EH (cell line): ENCODE results near the gene KLK8.
"Not testable (repeated sequence)": the region's sequence is repeated elsewhere in the genome, so short reads cannot be mapped to it uniquely, and the experiment has no call there.

Experiments used
- DNase-seq: peaks from one replicate; pipeline ENCODE4 v3.0.0-alpha.2; 2015; ENCODE audit warnings: low read depth

The KLK8 gene

DNA sequence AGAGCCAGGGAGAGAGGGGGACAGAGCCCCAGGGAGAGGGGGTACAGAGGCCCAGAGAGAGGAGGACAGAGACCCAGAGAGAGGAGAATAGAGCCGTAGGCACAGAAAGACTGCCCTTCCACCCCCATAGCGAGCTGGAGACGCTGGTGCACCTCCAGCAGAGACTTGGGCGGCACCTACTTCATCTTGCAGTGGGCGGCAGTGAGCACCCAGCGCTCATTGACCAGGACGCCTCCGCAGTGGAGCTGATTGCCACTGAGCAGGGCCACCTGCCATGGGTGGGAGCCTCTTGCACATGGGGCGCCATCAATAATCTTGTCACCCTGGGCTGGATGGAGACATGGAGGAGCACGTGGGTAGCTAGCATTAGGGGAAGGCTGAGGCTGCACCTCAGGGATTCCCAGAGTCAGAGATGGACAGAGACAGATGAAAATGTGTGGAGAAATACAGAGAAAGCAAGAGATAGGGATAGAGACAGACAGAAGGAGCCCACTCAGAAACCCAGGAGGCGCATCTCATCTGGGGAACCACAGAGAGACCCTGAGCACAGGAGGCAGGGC lies 19.7 kb downstream of the KLK8 start:
- no peak for DNase-seq

DNA sequence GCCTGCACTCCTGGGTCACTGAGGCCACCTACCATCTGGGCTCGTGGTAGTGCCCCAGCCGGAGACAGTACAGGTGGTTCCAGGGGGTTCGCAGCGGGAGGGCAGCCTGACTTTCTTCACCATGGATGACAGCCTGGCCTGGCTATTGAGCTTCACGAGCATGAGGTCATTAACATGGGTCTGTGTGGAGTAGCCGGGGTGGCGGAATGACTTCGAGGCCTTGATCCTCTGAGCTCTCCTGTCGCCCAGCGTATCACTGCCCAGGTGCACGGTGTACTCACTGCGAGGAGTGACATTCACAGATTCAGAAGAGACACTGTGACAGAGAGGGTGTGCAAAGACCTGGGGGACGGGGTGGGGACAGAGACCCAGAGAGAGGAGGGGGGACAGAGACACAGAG lies 21.2 kb downstream of the KLK8 start:
- no peak for DNase-seq

DNA sequence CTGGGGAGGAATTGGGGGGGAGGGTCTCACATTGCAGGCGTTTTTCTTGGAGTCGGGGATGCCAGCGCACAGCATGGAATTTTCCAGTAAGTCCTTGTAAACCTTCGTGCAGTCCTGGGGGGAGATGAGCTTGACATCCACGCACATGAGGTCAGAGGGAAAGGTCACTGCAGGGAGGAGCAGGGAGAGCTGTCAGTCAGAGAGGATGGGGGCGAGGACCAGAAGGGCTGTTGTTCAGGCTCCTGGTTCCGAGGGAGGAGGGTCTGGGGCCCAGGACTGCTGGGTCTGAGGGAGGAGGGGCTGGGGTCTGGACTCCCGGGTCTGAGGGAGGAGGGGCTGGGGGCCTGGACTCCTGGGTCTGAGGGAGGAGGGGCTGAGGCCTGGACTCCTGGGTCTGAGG lies 21.6 kb downstream of the KLK8 start:
- no peak for DNase-seq

DNA sequence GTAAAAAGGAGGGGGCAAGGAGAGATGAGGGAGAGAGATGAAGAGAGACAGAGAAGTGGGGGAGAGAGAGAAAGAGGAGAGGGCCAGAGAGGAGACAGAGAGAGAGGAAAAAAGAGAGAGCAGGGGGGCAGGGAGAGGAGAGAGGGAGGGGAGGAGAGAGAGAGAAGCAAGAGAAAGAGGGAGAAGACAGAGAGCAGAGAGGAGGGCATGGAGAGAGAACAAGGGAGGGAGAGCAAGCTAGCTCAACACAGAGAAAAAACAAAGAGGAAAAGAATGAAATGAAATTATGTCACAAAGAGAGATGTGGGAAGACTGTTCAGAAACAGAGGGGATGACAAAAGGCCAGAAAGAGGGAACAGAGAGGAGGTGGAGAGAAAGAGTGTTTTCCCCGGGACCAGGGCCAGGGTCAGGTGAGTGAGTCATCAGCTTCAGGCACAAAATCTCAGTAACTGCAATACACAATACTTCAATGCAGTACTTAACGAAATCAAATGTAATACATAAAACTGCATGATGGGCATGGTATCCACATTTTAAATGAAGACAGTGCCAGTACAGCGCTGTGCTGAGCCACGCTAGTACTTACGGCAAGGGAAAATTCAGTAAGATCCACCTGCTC lies 22.5 kb downstream of the KLK8 start:
- DNase-seq, result no peak

DNA sequence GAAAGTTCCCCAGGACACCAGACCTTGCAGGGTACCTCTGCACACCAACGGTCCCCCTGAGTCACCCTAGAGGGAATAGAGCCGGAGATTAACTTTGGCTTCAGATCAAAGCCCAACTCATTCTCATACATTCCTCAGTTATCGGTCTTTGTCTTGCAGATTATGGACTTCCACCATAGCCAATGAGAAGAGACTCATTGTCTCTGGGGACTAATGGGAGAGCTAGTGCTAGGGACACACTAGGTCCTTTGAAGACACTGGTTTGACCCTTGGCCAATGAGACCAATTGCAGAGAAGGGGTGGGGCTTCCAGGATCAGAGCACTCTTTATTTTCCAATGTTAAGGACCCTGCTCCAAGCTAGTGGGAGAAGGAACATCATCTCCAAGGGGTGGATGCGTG lies 23.8 kb downstream of the KLK8 start:
- no peak for DNase-seq

DNA sequence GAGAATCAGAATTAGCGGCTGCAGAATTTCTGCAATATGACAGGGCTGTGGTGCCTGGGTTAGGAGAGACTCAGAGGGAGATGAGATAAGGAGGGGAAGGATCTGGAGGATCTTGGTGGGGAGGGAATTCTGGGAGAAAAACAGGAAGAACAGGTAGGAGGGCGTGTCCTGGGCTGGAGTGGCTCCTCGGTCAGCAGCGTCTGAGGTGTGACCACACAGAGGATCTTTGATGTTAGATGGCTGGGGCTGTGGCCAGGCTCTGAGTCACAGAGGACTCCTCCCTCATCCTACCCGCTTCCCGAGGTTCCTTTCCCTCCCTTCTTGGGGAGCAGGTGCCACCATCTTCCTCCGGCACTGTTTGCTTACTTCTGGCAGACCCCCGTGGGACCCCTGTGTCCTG lies 25.6 kb downstream of the KLK8 start:
- no peak for DNase-seq

DNA sequence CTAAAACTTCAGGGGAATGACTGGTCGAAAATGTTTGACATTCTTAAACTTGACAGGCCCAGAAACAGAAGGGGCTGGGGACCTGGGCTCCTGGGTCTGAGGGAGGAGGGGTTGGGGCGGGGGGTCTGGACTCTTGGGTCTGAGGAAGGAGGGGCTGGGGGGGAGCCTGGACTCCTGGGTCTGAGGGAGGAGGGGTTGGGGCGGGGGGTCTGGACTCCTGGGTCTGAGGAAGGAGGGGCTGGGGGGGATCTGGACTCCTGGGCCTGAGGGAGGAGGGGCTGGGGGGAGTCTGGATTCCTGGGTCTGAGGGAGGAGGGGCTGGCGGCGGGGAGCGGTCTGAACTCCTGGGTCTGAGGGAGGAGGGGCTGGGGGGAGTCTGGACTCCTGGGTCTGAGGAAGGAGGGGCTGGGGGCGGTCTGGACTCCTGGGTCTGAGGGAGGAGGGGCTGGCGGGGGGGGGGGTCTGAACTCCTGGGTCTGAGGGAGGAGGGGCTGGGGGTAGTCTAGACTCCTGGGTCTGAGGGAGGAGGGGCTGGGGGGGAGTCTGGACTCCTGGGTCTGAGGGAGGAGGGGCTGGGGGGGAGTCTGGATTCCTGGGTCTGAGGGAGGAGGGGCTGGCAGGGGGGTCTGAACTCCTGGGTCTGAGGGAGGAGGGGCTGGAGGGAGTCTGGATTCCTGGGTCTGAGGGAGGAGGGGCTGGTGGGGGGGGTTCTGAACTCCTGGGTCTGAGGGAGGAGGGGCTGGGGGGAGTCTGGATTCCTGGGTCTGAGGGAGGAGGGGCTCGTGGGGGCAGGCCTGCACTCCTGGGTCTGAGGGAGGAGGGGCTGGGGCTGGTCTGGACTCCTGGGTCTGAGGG lies 26.5 kb downstream of the KLK8 start:
- DNase-seq, result no peak

DNA sequence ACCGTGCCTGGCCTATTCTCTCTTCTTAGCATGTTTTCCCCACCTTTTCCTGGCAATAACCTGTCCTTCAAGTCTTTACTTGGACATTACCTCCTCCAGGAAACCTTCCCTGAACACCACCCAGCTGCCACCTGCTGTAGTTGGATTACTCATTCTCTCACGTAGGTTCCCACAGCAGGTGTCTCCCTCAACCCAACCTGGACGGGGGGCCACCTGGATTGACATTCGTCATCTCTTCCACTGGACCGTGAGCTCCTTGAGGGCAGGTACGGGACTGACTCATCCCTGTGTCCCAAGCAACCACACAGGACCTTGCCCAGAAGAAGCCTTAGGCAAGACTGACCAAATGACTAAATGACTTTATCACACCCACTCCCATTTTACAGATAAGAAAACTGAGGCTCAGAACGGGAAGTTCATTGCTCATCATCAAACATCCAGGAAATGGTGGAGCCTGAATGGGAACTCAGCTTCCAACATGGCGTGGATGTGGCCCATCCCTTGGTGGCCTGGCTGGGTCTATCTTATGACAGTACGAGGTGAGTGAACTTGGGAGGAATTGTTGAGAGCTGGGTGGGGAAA lies 28.5 kb downstream of the KLK8 start:
- no peak for DNase-seq

DNA sequence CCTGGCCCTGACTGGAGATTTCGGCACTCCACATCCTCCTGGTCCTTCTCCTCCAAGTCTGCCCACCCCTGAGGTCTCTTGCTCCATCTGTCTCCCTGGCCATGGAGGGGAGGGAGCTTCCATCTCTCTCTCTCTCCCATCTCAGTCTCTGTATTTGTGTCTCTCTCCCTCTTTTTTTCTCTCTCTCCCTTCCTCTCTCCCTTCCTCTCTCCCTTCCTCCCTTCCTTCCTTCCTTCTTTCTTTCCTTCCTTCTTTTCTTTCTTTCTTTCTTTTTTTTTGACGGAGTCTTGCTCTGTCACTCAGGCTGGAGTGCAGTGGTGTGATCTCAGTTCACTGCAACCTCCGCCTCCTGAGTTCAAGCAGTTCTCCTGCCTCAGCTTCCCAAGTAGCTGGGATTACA lies 31.6 kb downstream of the KLK8 start:
- DNase-seq, result not testable (repeated sequence)

DNA sequence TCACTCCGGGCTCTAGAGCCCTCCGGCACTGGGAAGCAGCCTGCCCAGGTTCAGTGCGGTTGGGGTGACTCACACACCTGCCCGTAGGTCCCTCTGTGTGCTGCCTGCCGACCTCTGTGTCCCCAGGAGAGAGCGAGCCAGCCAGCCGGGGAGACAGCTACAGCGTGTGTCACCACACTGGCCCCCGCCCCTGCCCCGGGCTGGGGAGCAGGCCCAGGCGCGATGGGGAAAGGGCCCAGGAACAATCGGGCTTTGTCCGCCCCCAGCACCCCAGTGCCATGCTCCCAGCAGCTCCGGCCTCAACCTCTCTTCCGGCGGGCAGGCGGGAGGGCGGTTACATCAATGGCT lies 32.0 kb downstream of the KLK8 start, which contains the start of gene KLK6:
Gene KLK6, minus strand, starts transcription at position 179 of the 348 bp plus-strand sequence. CDS start 1,487 bp downstream, outside the sequence.
- DNase-seq, result no peak

DNA sequence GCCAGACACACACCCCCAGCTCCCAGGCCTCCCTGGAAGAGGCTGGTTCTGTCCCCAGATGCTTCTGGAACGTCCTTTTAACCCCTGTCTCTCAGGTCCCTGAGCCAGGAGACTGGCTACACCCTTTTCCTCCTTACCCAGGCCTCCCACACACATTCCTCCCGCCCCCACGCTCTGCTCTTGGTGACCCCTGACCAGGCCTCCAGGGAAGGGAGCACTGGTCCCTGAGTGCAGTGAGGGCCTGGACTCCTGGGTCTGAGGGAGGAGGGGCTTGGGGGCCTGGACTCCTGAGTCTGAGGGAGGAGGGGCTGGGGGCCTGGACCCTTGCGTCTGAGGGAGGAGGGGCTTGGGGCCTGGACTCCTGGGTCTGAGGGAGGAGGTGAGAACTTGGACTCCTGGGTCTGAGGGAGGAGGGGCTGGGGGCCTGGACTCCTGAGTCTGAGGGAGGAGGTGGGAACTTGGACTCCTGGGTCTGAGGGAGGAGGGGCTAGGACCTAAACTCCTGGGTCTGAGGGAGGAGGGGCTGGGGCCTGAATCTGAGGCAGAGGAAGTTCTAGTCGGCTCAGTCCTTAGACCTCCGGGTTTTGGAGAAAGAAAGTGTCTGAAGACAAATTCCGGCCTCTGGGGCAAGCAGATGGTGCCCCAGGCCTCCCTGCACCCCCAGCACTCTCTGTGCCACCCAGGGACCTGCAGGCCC lies 32.5 kb downstream of the KLK8 start:
- DNase-seq, result no peak

DNA sequence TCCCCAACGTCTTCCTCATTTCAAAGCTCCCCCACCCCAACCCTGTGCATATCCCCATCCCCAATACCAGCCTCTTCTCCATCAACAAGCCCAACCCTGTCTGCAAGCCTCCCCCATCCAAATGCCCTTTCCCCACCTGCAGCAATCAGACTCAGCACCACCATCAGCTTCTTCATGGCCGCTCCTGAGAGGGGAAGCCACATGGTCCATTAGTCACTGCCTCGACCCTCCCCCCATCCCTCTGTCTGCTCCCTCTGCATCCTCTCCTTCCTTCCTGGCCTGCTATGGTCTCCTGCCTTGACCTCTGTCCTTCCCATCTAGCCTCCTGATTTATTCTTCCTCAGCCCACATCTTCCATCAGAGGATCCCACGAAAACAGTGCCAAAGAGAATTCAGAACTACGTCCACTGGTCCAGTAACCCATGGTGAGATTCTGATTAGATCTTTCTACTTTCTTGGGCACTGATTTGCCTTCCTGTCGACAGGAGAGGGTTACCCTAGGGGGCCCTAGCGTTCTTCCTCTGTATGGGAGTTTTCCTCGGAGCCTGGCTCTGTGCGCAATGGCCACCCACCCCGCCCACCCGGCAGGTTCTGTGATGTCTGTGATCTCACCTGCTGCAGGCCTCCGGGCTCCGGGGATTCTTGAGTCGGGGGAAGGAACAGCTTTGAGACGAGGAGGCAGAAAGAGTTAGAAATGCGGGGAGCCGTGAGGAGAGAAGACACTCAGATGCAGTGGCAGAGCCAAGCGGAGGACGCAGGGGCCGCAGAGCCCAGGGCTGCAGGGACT lies 33.3 kb downstream of the KLK8 start:
- DNase-seq, result no peak

DNA sequence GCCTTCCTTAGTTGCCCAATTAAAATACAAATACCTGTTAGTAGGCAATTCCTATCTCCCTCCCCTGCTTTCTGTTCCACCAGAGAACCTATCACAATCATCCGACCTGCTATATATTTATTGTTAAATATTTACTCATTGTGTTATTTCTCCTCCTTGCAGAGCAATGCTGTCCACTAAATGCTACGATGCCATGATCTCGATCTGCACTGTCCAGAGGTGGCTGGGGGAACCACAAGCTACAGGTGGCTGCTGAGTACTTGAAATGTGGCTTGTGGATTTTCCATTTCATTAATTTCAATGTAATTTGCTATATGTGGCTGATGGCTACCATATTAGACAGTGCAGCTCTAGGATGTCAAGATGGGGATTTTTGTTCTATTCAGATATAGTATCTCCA lies 37.1 kb downstream of the KLK8 start:
- no peak for DNase-seq

DNA sequence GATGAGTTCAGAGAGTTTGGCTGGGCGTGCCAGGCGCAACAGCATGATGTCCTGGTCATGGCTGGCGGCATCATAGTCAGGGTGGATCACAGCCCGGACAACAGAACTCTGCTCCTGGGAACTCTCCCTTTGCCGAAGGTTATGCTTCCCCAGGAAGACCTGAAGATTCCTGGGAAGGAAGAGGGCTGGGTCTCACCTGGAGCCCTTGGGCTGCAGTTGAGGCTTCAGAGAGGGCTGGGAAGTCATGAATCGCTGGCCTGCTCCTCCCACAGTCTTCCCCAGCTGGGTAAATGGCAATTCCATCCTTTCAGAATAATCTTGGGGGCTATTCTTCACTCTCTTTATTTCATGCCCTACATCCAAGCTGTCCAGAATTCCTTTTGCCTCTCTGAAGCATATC lies 38.0 kb downstream of the KLK8 start:
- DNase-seq, result no peak

DNA sequence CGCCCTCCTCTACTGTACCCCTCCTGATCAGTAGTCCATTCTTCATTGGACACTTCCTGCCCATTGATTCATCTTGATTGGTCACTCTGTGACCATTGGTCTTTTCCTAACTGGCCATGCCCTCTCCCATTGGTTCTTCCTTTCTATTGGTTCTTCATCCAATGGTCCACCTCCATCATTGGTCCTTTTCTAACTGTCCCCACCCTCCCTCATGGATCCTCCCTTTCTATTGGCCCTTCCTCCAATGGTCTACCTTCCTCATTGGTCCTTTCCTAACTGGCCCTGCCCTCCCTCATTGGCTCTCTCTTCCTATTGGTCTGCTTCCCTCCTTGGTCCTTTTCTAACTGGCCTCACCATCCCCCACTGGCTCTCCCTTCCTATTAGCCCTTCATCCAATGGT lies 39.2 kb downstream of the KLK8 start:
- no peak for DNase-seq

DNA sequence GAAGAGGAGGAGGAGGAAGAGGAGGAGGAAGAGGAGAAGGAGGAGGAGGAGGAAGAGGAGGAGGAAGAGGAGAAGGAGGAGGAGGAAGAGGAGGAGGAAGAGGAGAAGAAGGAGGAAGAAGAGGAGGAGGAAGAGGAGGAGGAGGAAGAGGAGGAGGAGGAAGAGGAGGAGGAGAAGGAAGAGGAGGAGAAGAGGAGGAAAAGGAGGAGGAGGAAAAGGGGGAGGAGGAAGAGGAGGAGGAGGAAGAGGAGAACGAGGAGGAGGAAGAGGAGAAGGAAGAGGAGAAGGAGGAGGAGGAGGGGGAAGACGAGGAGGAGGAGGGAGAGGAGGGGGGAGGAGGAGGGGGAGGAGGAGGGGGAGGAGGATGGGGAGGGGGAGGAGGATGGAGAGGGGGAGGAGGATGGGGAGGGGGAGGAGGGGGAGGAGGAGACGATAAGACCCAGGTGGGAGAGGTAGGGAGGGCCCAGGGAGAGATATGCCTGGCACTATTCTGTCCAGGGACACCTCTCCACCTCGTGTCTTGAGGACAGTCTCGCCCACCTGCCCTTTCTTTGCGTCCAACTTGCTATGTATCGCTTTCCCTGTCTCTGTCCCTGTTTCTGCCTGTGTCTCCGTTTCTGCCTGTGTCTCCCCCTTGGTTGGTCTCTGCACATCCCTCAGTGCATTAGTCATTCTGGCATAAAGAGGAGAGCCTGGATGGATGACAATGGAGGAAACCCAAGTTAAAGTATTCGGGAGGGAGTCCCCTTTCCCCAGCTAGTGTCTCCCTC lies 41.5 kb downstream of the KLK8 start:
- DNase-seq, result no peak

DNA sequence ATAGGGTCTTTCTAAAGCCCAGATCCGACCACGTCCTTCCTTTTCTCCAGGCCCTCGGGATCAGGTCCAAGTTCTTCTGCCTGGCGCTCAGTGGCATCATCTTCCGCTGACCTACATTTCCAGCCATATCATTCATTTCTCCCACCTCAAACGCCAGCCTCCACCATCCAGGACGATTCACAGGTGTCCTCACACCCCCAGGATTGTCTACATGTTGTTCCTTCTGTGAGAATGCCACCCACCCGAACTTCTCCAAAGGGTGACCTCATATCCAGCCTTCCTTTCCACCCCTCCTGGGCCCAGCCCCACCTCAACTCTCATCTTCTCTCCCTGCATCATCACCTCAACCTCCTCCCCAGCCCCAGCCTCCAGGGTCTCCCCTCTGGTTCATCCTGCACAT lies 43.8 kb downstream of the KLK8 start:
- DNase-seq, result no peak

DNA sequence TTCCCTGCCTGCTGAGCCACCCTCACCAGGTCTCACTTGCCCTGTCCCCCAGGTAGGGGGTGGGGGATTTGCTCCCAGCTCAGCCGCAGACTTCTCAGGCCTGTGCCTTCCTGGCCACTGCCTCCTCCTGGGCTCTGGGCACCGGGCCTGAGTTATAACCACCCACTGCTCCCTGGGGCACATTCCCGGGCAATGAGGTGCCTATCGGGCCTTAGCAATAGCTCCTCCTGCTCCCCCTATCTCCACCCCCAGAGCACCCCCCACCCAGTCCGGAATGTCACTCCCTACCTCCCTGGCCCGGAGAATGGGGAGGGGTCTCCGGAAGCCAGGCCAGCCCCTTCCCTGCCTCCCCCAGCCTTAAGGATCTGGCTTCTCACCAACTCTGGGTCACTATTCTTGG lies 48.5 kb downstream of the KLK8 start, which contains the start of gene KLK5:
Gene KLK5, minus strand, starts transcription at position 129 of the 400 bp plus-strand sequence. CDS start 381 bp downstream, outside the sequence.
- no peak for DNase-seq

DNA sequence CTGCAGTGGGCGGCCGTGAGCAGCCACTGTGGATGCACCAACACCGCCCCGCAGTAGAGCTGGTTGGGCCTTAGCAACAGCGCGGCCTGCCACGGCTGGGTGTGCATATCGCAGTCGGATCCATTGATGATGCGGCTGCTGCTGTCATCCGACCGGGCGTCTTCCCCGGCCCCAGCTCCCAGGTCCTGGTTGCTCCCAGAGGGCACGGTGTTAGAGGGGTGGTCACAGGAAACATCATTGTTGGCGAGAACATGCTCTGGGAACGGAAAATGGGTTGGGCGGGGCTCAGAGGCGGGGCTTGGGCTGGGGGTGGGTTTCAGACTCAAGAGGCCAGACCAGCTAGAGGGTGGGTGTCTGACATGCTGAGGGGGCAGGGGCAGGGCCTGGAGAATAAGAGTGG lies 51.5 kb downstream of the KLK8 start:
- DNase-seq, result no peak

DNA sequence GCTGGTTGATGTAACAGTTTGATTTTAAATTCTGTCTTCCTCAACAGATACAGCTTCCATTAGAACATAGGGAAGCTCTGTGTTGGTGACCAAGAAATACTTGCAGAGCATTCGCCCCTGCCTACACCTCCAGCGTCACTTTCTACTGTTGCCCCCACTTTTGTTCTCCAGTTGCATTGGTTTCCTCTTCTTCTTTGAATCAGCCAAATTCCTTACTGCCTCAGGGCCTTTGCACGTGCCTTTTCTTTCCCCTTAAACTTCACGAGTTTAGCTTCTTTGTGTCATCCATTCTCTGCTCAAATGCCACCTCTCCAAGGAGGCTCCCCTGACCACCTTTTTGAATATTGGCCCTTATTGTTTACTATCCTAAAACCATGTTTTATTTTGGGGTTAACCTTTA lies 54.3 kb downstream of the KLK8 start:
- no peak for DNase-seq
